Transverse colon (tissue), 4 donors: Measurements from ENCODE around the gene KRT222. TPM values are rescaled to one million over a fixed set of nuclear protein-coding genes. Genes with fewer than 3 reads are reported as not detected.

Source experiments
- DNase-seq: peaks from one replicate; pipeline ENCODE4 v3.0.0-alpha.2; 2019
- H3K27ac ChIP-seq, 4 donors: fragments of 200-600 bp; sonication (generic); 2 replicates each; pipeline ENCODE4 v1.5.1; 2016 to 2018; ENCODE audit warnings: inconsistent platforms in 4 of 4
- H3K27me3 ChIP-seq: fragments of 200-600 bp; sonication (generic); 2 replicates; pipeline ENCODE4 v1.5.1; 2017; ENCODE audit warnings: inconsistent platforms
- H3K36me3 ChIP-seq, 4 donors: fragments of 200-600 bp; sonication (generic); 2 replicates each; pipeline ENCODE4 v1.5.1; 2017 to 2019; ENCODE audit warnings: inconsistent platforms in 4 of 4
- H3K4me1 ChIP-seq, 4 donors: fragments of 200-600 bp; sonication (generic); 2 replicates each; pipeline ENCODE4 v1.5.1; 2017 to 2020; ENCODE audit warnings: inconsistent platforms in 4 of 4
- H3K4me3 ChIP-seq, 4 donors: fragments of 200-600 bp; sonication (generic); 1 replicate in 1 of 4; 2 replicates in 3 of 4; pipeline versions ENCODE4 v1.5.1 to v1.6.1; 2017 to 2019; ENCODE audit warnings: inconsistent platforms in 4 of 4
- H3K9me3 ChIP-seq, 2 donors: fragments of 200-600 bp; sonication (generic); 2 replicates each; pipeline ENCODE4 v1.5.1; 2017 to 2019; ENCODE audit warnings: inconsistent platforms in 2 of 2
- EP300 ChIP-seq: sonication (generic); formaldehyde crosslinking; IDR thresholded peaks from one replicate; pipeline ENCODE4 v1.6.1; 2017; ENCODE audit warnings: antibody characterized with exemption, low read depth
- POLR2A ChIP-seq: fragments of 450-650 bp; IDR thresholded peaks from one replicate; pipeline ENCODE4 v1.6.1; 2016; ENCODE audit warnings: antibody characterized with exemption, mild to moderate bottlenecking, moderate library complexity
- POLR2AphosphoS5 ChIP-seq, 3 donors: sonication (generic); formaldehyde crosslinking; IDR thresholded peaks; one replicate each; pipeline ENCODE4 v1.6.1; 2016; ENCODE audit warnings: antibody characterized with exemption in 3 of 3
- WGBS, 2 donors: methylation state at CpG; one replicate each; pipeline ENCODE4 v1.1.5; 2018; ENCODE audit warnings: low coverage in 1 of 2; 5-methylcytosine and 5-hydroxymethylcytosine counted together
- in situ Hi-C, 4 donors: fragments of 200-750 bp; cut with MboI; loops; one replicate each; pipeline versions ENCODE4 v1.15.0 to v1.15.1; 2017; ENCODE audit warnings: low sequenced_read_pairs in 3 of 4, low pct_ligation_motif_present in 1 of 4, low pct_unique_long_range_greater_than_20kb in 1 of 4
- intact Hi-C: fragments of 100-400 bp; cut with DNase I; formaldehyde crosslinking; loops from one replicate; pipeline ENCODE4 v1.15.1; 2023; ENCODE audit warnings: low total_unique reads
- total RNA-seq, 4 donors: library from RNA; depleted of rRNA; stranded (reverse); fragments of >200 nt; gene quantifications; one replicate each; pipeline ENCODE4 v1.1.0, GENCODE V29; 2016
- TF ChIP-seq, protein P1 (sequence below), 5 experiments: fragments of 200-600 bp in 3 of 5; fragments of 450-650 bp in 2 of 5; sonication (generic) in 3 of 5; IDR thresholded peaks; 1 replicate in 2 of 5; 2 replicates in 3 of 5; pipeline ENCODE4 v1.5.1; 2016 to 2017; ENCODE audit warnings: antibody characterized with exemption in 5 of 5, inconsistent platforms in 3 of 5, mild to moderate bottlenecking in 2 of 5, moderate library complexity in 1 of 5

KRT222 gene
- total RNA-seq, 4 donors from 2014 or later, result 0.27 to 0.48 TPM; not detected in 2

- no peaks in the 10 kb centered on the region for H3K36me3 ChIP-seq
- H3K4me1 ChIP-seq, result peaks cover 0 to 14% (median 0%) of the 10 kb centered on the region in 4 donors
- H3K9me3 ChIP-seq, result no peaks in the 10 kb centered on the region
- H3K4me3 ChIP-seq, result no peak overlapping the region
- 52% methylated on average over 3 of the region's 3 CpGs; no CpG with 5 or more reads in 1 of the 2 donors for WGBS, 2 donors
- H3K27ac ChIP-seq, result no peak overlapping the region
- no peak for DNase-seq
- intact Hi-C loops (no loop called here), in situ Hi-C loops (no loop called here)
- H3K27me3 ChIP-seq, result peaks cover 25% of the 10 kb centered on the region
- TF ChIP-seq, protein P1, sequence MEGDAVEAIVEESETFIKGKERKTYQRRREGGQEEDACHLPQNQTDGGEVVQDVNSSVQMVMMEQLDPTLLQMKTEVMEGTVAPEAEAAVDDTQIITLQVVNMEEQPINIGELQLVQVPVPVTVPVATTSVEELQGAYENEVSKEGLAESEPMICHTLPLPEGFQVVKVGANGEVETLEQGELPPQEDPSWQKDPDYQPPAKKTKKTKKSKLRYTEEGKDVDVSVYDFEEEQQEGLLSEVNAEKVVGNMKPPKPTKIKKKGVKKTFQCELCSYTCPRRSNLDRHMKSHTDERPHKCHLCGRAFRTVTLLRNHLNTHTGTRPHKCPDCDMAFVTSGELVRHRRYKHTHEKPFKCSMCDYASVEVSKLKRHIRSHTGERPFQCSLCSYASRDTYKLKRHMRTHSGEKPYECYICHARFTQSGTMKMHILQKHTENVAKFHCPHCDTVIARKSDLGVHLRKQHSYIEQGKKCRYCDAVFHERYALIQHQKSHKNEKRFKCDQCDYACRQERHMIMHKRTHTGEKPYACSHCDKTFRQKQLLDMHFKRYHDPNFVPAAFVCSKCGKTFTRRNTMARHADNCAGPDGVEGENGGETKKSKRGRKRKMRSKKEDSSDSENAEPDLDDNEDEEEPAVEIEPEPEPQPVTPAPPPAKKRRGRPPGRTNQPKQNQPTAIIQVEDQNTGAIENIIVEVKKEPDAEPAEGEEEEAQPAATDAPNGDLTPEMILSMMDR (IDR thresholded peaks at IDR 0.05), result no peak
- no peak for TF ChIP-seq POLR2A
- no peak for TF ChIP-seq POLR2AphosphoS5 (IDR thresholded peaks at IDR 0.05)
- TF ChIP-seq EP300, result no peak
Measured at GRCh38 chr17:40696651-40697072, 31.7 kb upstream of the KRT222 start.

DNA sequence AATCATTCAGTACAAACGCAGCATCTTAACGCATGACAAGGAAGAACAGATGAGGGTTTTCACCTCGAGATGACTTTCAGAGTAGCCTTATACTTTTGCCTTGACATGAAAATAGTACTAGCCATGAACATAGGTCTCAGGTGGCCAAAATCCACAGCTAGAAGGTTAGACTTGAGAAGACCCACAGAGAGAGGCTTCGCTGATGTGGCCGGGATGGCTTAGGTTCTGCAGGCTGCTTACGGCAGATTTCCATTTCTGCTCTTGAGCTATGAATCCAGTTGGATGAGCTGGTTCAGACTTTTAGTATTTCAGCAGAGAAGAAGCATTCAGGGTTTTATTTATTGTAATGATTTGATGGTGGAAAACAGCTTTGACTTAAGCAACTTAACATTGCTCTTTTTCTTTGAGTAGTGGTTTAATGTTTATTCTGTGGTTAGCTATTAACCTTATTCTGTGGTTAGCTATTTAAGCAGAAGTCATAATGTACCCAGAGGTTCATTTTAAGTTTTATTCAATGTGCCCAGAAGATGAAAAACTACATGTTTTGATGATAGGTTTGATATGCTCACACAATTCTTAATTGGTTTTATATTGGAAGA lies 31.0 kb upstream of the KRT222 start:
- Histone ChIP-seq H3K27me3 (peaks cover 30% of the 10 kb centered on the region), H3K36me3 (no peaks in the 10 kb centered on the region), H3K4me3 (no peak overlapping the region), H3K9me3 (no peaks in the 10 kb centered on the region), H3K27ac (no peak overlapping the region), H3K4me1 (peaks cover 0 to 14% (median 0%) of the 10 kb centered on the region in 4 donors)
- WGBS, 2 donors, result 56 to 74% methylated on average over 6 of the region's 6 CpGs
- in situ Hi-C loops (no loop called here), intact Hi-C loops (no loop called here)
- DNase-seq, result no peak
- TF ChIP-seq POLR2A, result no peak
- TF ChIP-seq, protein P1 (IDR thresholded peaks at IDR 0.05), result no peak
- TF ChIP-seq EP300, result no peak
- TF ChIP-seq POLR2AphosphoS5 (IDR thresholded peaks at IDR 0.05), result no peak

DNA sequence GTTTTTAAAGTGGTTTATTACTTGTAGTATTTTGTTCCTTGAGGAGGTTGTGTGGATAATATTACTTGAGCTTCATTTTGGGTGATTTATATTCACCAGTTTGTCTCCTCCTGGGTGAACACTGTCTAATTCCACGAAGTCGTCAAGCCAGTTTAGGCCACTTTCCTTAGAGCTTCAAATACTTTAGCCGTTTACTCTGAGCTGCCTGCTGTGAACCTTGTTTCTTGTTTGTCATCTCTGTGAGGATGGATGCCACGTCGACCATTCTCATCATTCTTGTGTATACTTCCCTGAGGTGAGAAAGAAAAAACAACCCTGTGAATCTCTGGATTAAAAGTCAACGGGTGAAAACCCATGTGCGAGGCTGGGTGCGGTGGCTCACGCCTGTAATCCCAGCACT lies 29.6 kb upstream of the KRT222 start:
- H3K4me1 ChIP-seq, result peaks cover 0 to 14% (median 0%) of the 10 kb centered on the region in 4 donors
- in situ Hi-C loops, result no loop called here
- no peak for TF ChIP-seq POLR2A
- TF ChIP-seq POLR2AphosphoS5 (IDR thresholded peaks at IDR 0.05), result no peak
- TF ChIP-seq, protein P1 (IDR thresholded peaks at IDR 0.05), result no peak
- TF ChIP-seq EP300, result no peak
- H3K27me3 ChIP-seq, result peaks cover 32% of the 10 kb centered on the region
- no peaks in the 10 kb centered on the region for H3K9me3 ChIP-seq
- H3K36me3 ChIP-seq, result no peaks in the 10 kb centered on the region
- no peak overlapping the region for H3K27ac ChIP-seq
- H3K4me3 ChIP-seq, result no peak overlapping the region
- DNase-seq, result no peak
- intact Hi-C loops, result no loop called here
- whole genome bisulfite sequencing, 2 donors, result 69 to 76% methylated on average over 9 of the region's 9 CpGs

- H3K27ac ChIP-seq, result no peak overlapping the region
- H3K36me3 ChIP-seq, result no peaks in the 10 kb centered on the region
- in situ Hi-C loops, result no loop called here
- intact Hi-C loops, result no loop called here
- TF ChIP-seq EP300 (no peak), POLR2A (no peak), POLR2AphosphoS5 (IDR thresholded peaks at IDR 0.05) (no peak)
- TF ChIP-seq, protein P1 (IDR thresholded peaks at IDR 0.05), result no peak
- H3K4me1 ChIP-seq, result no peaks in the 10 kb centered on the region
- peaks cover 9% of the 10 kb centered on the region for H3K27me3 ChIP-seq
- DNase-seq, result no peak
- H3K4me3 ChIP-seq, result no peak overlapping the region
- 60 to 78% methylated on average over 1 to 5 of the region's 5 CpGs for WGBS, 2 donors
- H3K9me3 ChIP-seq, result no peaks in the 10 kb centered on the region
Measured at GRCh38 chr17:40687106-40687505, 22.1 kb upstream of the KRT222 start.
